A549 (cell line): Measurements from ENCODE around the gene FRMD6. TPM values are rescaled to one million over a fixed set of nuclear protein-coding genes. Genes with fewer than 3 reads are reported as not detected.
A peak's percentile ranks its signal among the peaks of the same experiment; 100 is the strongest.

Experiments
- ATAC-seq, 2 experiments: fragments of 200-7000 bp in 1 of 2; fragments of >200 bp in 1 of 2; cut with Nextera tagmentation in 1 of 2; cut with Tn5 transposase in 1 of 2; 3 replicates each; pipeline versions ENCODE4 v1.8.0 to v1.9.1; 2018 to 2020; ENCODE audit warnings: mild to moderate bottlenecking in 1 of 2, moderate library complexity in 1 of 2
- CTCF ChIA-PET: fragments of 300-600 bp; sonication (Branson Sonifier 250); formaldehyde crosslinking; extraction: SDS; loops from one replicate; lab custom pipeline; 2021; ENCODE audit warnings: antibody characterized with exemption, inconsistent platforms; lab: Yijun Ruan, JAX
- POLR2A ChIA-PET: fragments of 350-600 bp; formaldehyde crosslinking; extraction: SDS; loops from one replicate; lab custom pipeline; 2021; ENCODE audit warnings: antibody characterized with exemption, inconsistent platforms; lab: Yijun Ruan, JAX
- DNase-seq, 2 experiments: peaks; one replicate each; pipeline versions ENCODE4 v3.0.0 to v3.0.0-alpha.2; 2011 to 2016; ENCODE audit warnings: low read depth in 1 of 2, low spot score in 1 of 2
- FAIRE-seq: peaks from 2 replicates; lab custom pipeline; 2011; peaks lifted over from hg19 to GRCh38; lab: Jason Lieb, UNC
- H3K27ac ChIP-seq, 2 experiments: fragments of >200 bp; sonication (Bioruptor Twin); formaldehyde crosslinking; 3 replicates each; pipeline ENCODE4 v1.5.1; 2016 to 2017
- H3K4me1 ChIP-seq: fragments of >200 bp; sonication (Bioruptor Twin); formaldehyde crosslinking; 3 replicates; pipeline ENCODE4 v1.6.1; 2016
- H3K4me2 ChIP-seq: fragments of >200 bp; sonication (Bioruptor Twin); formaldehyde crosslinking; 3 replicates; pipeline ENCODE4 v1.6.1; 2016
- H3K4me3 ChIP-seq: fragments of >200 bp; sonication (Bioruptor Twin); formaldehyde crosslinking; 3 replicates; pipeline ENCODE4 v1.5.1; 2016
- H3K9me3 ChIP-seq: fragments of >200 bp; sonication (Bioruptor Twin); formaldehyde crosslinking; 3 replicates; pipeline ENCODE4 v1.6.1; 2016
- ATOH8 ChIP-seq: fragments of 250-450 bp; sonication (Bioruptor Pico); IDR thresholded peaks from 2 replicates; pipeline ENCODE4 v1.5.0; 2020; ENCODE audit warnings: low read depth, mild to moderate bottlenecking, moderate library complexity
- CBX2 ChIP-seq: fragments of 200-600 bp; sonication (generic); IDR thresholded peaks from 2 replicates; pipeline ENCODE4 v1.6.1; 2016; ENCODE audit warnings: low read depth, mild to moderate bottlenecking, borderline replicate concordance
- CBX8 ChIP-seq: fragments of 200-600 bp; sonication (generic); IDR thresholded peaks from 2 replicates; pipeline ENCODE4 v1.6.1; 2016
- CHD4 ChIP-seq: fragments of 200-600 bp; sonication (generic); IDR thresholded peaks from 2 replicates; pipeline ENCODE4 v1.6.1; 2016; ENCODE audit warnings: antibody characterized with exemption, mild to moderate bottlenecking, borderline replicate concordance
- EHF ChIP-seq: fragments of 250-450 bp; sonication (Bioruptor Pico); IDR thresholded peaks from 2 replicates; pipeline ENCODE4 v1.5.0; 2020; ENCODE audit warnings: mild to moderate bottlenecking
- ESRRA ChIP-seq: fragments of 150-350 bp; IDR thresholded peaks from 2 replicates; pipeline ENCODE4 v1.6.1; 2014; ENCODE audit warnings: mild to moderate bottlenecking, low read length, borderline replicate concordance
- FOSL2 ChIP-seq, 2 experiments: fragments of 450-650 bp in 1 of 2; fragments of >200 bp in 1 of 2; sonication (Bioruptor Twin) in 1 of 2; formaldehyde crosslinking; IDR thresholded peaks; 2 replicates each; pipeline versions ENCODE4 v1.5.0 to v1.6.1; 2016 to 2020; ENCODE audit warnings: mild to moderate bottlenecking in 1 of 2, moderate library complexity in 1 of 2
- FOXS1 ChIP-seq: fragments of 250-450 bp; sonication (Bioruptor Pico); IDR thresholded peaks from 2 replicates; pipeline ENCODE4 v1.5.0; 2020; ENCODE audit warnings: mild to moderate bottlenecking, moderate library complexity
- GATA3 ChIP-seq: IDR thresholded peaks from 2 replicates; pipeline ENCODE4 v1.6.1; 2012; ENCODE audit warnings: borderline replicate concordance
- HOXA7 ChIP-seq: fragments of 250-450 bp; sonication (Bioruptor Pico); IDR thresholded peaks from 2 replicates; pipeline ENCODE4 v1.5.0; 2020; ENCODE audit warnings: mild to moderate bottlenecking, moderate library complexity
- JUNB ChIP-seq: fragments of >200 bp; sonication (Bioruptor Twin); formaldehyde crosslinking; IDR thresholded peaks from 2 replicates; pipeline ENCODE4 v1.6.1; 2016
- KDM1A ChIP-seq: fragments of 200-600 bp; sonication (generic); IDR thresholded peaks from 2 replicates; pipeline ENCODE4 v1.6.1; 2016; ENCODE audit warnings: low read depth, mild to moderate bottlenecking
- KDM5A ChIP-seq: fragments of 200-600 bp; sonication (generic); IDR thresholded peaks from 2 replicates; pipeline ENCODE4 v1.6.1; 2016; ENCODE audit warnings: antibody characterized with exemption, mild to moderate bottlenecking
- MAFK ChIP-seq: fragments of 450-650 bp; IDR thresholded peaks from 2 replicates; pipeline ENCODE4 v1.6.1; 2014; ENCODE audit not compliant: partially characterized antibody
- MAZ ChIP-seq: fragments of 150-350 bp; IDR thresholded peaks from 2 replicates; pipeline ENCODE4 v1.6.1; 2014; ENCODE audit warnings: antibody characterized with exemption, low read depth, low read length, borderline replicate concordance
- MYC ChIP-seq: IDR thresholded peaks from 2 replicates; pipeline ENCODE4 v1.6.1; 2012; ENCODE audit warnings: mild to moderate bottlenecking, inconsistent platforms, low read length, improper control_type of control experiment, borderline replicate concordance
- NR3C1 ChIP-seq: fragments of >200 bp; sonication (Bioruptor Twin); formaldehyde crosslinking; IDR thresholded peaks from 3 replicates; pipeline ENCODE4 v1.6.1; 2017
- POLR2AphosphoS2 ChIP-seq: conservative IDR thresholded peaks from 2 replicates; pipeline ENCODE4 v1.6.1; 2012; ENCODE audit warnings: low read length, improper control_type of control experiment, inconsistent platforms
- RAD21 ChIP-seq, 2 experiments: fragments of >200 bp in 1 of 2; sonication (Bioruptor Twin) in 1 of 2; formaldehyde crosslinking in 1 of 2; IDR thresholded peaks in 1 of 2; conservative IDR thresholded peaks in 1 of 2; 2 replicates in 1 of 2; 3 replicates in 1 of 2; pipeline ENCODE4 v1.6.1; 2012 to 2018; ENCODE audit warnings: inconsistent platforms in 1 of 2
- RCOR1 ChIP-seq: fragments of 150-350 bp; IDR thresholded peaks from 2 replicates; pipeline ENCODE4 v1.6.1; 2014; ENCODE audit warnings: antibody characterized with exemption, low read length, low read depth
- RFX5 ChIP-seq: fragments of 450-650 bp; IDR thresholded peaks from 2 replicates; pipeline ENCODE4 v1.7.1; 2014; ENCODE audit warnings: antibody characterized with exemption, mild to moderate bottlenecking, moderate library complexity
- SMC3 ChIP-seq: fragments of >200 bp; sonication (Bioruptor Twin); formaldehyde crosslinking; IDR thresholded peaks from 3 replicates; pipeline ENCODE4 v1.6.1; 2018; ENCODE audit warnings: inconsistent platforms
- WGBS: methylation state at CpG from one replicate; pipeline ENCODE4 v1.1.6; 2017; ENCODE audit errors: missing lambda C conversion rate; 5-methylcytosine and 5-hydroxymethylcytosine counted together
- polyA plus RNA-seq, 4 experiments: library from polyadenylated mRNA; depleted of rRNA in 3 of 4; stranded (reverse); fragments of >200 nt; fragmentation: RNase III in 1 of 4; extraction: RNeasy Plus Mini Kit Qiagen cat#74134 plus additional on column Dnase treatment in 1 of 4; gene quantifications; 2 replicates in 3 of 4; 3 replicates in 1 of 4; pipeline ENCODE4 v1.2.3, GENCODE V29; 2011 to 2017
- TF ChIP-seq, protein P1 (sequence below): fragments of >200 bp; sonication (Bioruptor Twin); formaldehyde crosslinking; IDR thresholded peaks from 2 replicates; pipeline ENCODE4 v1.6.1; 2016
- TF ChIP-seq, protein P2 (sequence below): fragments of 200-600 bp; sonication (generic); IDR thresholded peaks from 2 replicates; pipeline ENCODE4 v1.6.1; 2016; ENCODE audit warnings: antibody characterized with exemption, mild to moderate bottlenecking, moderate library complexity
- TF ChIP-seq, protein P3 (sequence below): fragments of 450-650 bp; IDR thresholded peaks from 2 replicates; pipeline ENCODE4 v1.6.1; 2014; ENCODE audit warnings: antibody characterized with exemption
- TF ChIP-seq, protein P4 (sequence below): fragments of 150-350 bp; IDR thresholded peaks from 2 replicates; pipeline ENCODE4 v1.6.1; 2014; ENCODE audit warnings: low read depth, mild to moderate bottlenecking, low read length

FRMD6 gene
- polyA plus RNA-seq, 2 of the 4 experiments (the other 2 are of a cell fraction): 18.8 to 23.1 TPM

DNA sequence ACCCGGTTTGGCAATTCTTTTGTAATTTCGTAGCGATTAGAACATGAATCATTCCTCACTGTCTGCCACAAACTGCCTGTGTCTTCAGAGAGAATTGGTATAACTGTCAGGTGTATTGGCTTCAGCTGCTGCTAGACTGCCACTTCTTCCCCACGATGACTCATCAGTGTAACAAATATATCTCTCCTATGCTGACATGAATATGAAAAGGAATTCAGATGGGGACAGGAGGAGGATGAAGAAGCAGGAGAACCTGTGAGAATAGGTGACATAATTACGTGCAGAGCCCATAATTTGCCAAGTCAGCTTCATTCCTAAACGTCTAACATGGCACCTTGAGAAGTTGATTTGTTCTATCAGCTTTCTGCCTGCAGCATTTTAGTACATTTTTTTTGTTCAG is 64.9 kb downstream of the FRMD6 start:
- POLR2A ChIA-PET: no interaction called here
- Histone ChIP-seq H3K4me1 (peaks cover 6% of the 10 kb centered on the region; the same call in 1 of the 3 replicates), H3K27ac (no peak overlapping the region), H3K4me2 (no peak overlapping the region), H3K4me3 (no peak overlapping the region), H3K9me3 (no peaks in the 10 kb centered on the region)
- CTCF ChIA-PET: no interaction called here
- DNase-seq (no peak), FAIRE-seq (no peak), ATAC-seq (no peak)
- WGBS: 58% methylated on average over 6 of the region's 6 CpGs
- TF ChIP-seq MYC (no peak), GATA3 (no peak), NR3C1 (no peak), KDM5A (no peak), KDM1A (no peak), EHF (no peak), SMC3 (no peak), CBX2 (no peak), POLR2AphosphoS2 (no peak), RAD21 (conservative IDR thresholded peaks at IDR 0.05 in 1 of 2, IDR thresholded peaks at IDR 0.05 in 1 of 2) (no peak), FOSL2 (IDR thresholded peaks at IDR 0.05) (no peak), FOSL2 (CRISPR knock-in tag; IDR thresholded peaks at IDR 0.05) (peak; percentile 75), RFX5 (no peak), MAFK (peak; percentile 79), ATOH8 (CRISPR knock-in tag) (no peak), HOXA7 (CRISPR knock-in tag) (no peak)
- TF ChIP-seq, protein P1, sequence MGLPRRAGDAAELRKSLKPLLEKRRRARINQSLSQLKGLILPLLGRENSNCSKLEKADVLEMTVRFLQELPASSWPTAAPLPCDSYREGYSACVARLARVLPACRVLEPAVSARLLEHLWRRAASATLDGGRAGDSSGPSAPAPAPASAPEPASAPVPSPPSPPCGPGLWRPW: no peak
- TF ChIP-seq, protein P2, sequence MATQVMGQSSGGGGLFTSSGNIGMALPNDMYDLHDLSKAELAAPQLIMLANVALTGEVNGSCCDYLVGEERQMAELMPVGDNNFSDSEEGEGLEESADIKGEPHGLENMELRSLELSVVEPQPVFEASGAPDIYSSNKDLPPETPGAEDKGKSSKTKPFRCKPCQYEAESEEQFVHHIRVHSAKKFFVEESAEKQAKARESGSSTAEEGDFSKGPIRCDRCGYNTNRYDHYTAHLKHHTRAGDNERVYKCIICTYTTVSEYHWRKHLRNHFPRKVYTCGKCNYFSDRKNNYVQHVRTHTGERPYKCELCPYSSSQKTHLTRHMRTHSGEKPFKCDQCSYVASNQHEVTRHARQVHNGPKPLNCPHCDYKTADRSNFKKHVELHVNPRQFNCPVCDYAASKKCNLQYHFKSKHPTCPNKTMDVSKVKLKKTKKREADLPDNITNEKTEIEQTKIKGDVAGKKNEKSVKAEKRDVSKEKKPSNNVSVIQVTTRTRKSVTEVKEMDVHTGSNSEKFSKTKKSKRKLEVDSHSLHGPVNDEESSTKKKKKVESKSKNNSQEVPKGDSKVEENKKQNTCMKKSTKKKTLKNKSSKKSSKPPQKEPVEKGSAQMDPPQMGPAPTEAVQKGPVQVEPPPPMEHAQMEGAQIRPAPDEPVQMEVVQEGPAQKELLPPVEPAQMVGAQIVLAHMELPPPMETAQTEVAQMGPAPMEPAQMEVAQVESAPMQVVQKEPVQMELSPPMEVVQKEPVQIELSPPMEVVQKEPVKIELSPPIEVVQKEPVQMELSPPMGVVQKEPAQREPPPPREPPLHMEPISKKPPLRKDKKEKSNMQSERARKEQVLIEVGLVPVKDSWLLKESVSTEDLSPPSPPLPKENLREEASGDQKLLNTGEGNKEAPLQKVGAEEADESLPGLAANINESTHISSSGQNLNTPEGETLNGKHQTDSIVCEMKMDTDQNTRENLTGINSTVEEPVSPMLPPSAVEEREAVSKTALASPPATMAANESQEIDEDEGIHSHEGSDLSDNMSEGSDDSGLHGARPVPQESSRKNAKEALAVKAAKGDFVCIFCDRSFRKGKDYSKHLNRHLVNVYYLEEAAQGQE: no peak

GRCh38 chr14:51717766-51718165 is 66.1 kb downstream of the FRMD6 start:
- ATAC-seq (no peak), FAIRE-seq (no peak), DNase-seq (no peak)
- Histone ChIP-seq H3K4me2 (no peak overlapping the region), H3K4me3 (no peak overlapping the region), H3K27ac (no peak overlapping the region), H3K4me1 (peaks cover 6% of the 10 kb centered on the region; the same call in 1 of the 3 replicates), H3K9me3 (no peaks in the 10 kb centered on the region)
- CTCF ChIA-PET: interaction anchor here (1.0 to 1.4 kb wide), 2 partner anchors 31 to 63 kb away, joined by 3 to 4 read pairs; no protein-coding TSS in a partner anchor
- WGBS: 95% methylated on average over 3 of the region's 3 CpGs
- POLR2A ChIA-PET: no interaction called here
- TF ChIP-seq SMC3 (no peak), RCOR1 (no peak), JUNB (no peak), CHD4 (no peak), KDM5A (no peak), ESRRA (no peak), GATA3 (no peak), MAZ (no peak), FOXS1 (CRISPR knock-in tag) (no peak), CBX8 (no peak)
- TF ChIP-seq, protein P3, sequence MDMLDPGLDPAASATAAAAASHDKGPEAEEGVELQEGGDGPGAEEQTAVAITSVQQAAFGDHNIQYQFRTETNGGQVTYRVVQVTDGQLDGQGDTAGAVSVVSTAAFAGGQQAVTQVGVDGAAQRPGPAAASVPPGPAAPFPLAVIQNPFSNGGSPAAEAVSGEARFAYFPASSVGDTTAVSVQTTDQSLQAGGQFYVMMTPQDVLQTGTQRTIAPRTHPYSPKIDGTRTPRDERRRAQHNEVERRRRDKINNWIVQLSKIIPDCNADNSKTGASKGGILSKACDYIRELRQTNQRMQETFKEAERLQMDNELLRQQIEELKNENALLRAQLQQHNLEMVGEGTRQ: no peak
- TF ChIP-seq, protein P4, sequence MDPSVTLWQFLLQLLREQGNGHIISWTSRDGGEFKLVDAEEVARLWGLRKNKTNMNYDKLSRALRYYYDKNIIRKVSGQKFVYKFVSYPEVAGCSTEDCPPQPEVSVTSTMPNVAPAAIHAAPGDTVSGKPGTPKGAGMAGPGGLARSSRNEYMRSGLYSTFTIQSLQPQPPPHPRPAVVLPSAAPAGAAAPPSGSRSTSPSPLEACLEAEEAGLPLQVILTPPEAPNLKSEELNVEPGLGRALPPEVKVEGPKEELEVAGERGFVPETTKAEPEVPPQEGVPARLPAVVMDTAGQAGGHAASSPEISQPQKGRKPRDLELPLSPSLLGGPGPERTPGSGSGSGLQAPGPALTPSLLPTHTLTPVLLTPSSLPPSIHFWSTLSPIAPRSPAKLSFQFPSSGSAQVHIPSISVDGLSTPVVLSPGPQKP: no peak
- TF ChIP-seq, protein P2: no peak
